ENCODE results near the gene TLE2.
"Not testable (repeated sequence)": the region's sequence is repeated elsewhere in the genome, so short reads cannot be mapped to it uniquely, and the experiment has no call there.

TLE2 gene

DNA sequence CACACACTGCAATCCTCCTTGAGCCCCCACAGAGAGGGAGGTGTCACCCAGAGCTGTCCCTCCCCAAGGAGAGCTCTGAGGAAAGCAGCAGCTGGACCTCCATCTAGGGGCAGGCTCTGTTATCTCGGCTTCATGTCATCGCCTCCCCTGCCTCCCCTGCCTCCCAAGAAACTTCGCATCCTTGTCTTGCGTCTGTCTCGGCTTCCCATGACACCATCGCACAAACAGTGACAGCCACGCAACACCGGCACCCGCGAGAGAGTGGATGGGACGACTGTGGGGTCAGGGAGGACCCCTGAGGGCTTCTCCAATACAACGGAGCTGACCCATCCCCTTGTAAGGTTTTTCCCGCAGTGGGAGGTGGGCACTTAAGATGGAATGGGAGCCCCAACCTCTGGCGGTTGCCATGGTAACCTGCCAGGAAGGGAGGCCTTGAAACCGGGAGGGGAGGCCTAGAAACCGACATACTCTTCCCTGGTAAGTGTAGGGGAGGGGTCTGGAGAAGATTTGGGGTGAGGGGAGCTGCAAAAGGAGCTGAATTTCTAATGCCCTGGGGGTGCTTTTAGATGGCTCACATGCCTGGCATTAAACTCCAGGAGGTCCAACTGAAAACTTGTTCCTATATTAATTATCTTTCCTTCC, 16.3 kb downstream of the TLE2 start:
- no peak for DNase-seq (ENCODE audit: low spot score)

DNA sequence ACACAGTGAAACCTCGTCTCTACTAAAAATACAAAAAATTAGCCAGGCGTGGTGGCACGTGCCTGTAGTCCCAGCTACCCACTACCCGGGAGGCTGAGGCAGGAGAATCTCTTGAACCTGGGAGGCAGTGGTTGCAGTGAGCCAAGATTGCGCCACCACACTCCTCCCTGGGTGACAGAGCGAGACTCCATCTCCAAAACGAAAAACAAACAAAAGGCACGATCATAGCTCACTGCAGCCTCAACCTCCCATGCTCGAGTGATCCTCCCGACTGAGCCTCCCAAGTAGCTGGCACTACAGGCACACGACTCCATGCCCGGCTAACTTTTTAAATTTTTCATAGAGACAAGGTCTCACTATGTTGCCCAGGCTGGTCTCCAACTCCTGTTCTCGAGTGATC, 17.0 kb downstream of the TLE2 start:
- not testable (repeated sequence) for DNase-seq (ENCODE audit: low spot score)

DNA sequence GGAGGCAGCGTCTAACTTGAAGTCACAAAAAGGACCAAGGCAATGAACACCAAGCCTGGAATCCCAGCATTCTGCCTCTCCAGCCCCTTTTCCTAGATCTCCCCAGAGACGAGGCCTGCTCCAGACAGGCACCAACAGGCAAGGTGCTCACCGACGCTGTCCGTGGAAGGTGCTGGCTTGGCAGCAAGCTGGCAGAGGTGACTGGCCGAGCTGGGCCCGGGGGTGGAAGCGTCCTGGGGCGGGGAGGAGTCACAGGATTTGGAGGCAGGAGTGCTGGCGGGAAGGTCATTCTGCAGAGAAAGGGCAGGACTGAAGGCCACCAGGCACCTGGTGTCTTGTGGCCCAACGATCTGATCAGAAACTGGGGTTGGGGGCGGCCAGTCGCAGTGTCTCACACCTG, 18.2 kb downstream of the TLE2 start:
- DNase-seq (ENCODE audit: low spot score): no peak

DNA sequence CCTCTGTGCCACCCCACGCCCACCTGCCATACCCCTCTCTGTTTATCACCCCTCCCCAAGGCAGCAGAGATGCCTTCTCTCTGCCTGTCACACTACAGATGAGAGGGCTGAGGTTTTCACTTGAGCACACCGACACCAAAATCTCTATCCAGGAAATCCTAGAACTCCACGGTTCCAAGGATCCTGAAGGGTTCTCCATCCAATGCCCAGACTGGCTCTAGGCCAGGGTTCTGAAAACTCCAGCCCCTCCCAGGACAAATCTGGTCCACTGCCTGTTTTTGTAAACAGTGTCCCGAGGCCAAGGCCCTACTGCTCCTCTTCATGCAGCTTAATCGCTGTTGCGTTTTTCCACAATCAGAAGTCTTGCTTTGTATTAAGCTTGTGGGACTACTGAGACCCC, 20.1 kb downstream of the TLE2 start:
- no peak for DNase-seq (ENCODE audit: low spot score)

DNA sequence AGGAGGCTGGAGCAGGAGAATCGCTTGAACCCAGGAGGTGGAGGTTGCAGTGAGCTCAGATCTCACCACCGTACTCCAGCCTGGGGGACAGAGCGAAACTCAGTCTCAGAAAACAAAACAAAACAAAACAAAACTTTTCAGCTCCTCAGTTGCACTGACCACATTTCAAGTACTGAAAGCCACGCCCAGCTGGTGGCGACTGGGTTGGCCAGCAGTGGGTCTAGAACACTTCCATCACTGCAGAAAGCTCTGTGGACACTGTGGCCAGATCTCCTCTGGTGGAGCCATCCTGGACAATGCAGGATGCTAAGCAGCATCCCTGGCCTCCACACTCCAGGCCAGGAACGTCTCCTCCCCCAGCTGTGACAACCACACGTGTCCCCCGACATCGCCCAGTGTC, 21.1 kb downstream of the TLE2 start:
- no peak for DNase-seq (ENCODE audit: low spot score)

DNA sequence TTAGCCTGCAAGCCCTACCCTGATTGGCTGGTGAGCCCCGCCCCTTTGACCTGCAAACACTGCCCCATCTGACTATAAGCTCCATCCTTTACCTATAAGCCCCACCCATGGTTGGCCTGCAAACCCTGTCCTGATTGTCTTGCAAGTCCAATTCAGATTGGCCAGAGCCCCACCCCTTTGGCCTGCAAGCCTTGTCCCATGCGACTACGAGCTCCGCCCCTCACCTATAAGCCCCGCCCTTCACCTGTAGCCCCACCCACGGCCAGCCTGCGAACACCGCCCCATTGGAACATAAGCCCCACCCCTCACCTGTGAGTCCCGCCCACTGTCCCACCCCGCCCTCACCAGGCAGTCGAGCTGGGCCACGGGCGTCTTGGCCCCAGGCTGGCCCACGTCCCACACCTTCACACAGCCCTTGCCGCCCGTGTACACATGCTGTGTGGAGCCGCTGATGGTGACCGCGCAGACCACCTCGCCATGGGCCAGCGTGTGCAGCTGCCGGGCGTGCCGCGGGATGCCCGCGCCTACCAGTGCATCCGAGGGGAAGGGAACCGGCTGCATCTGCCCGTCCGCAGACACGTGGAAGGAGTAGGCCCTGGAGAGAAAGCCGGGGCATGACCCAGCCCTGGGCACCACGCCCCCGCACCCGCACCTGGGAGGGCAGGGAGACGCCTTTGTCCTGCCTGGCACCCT, 22.9 kb downstream of the TLE2 start:
- DNase-seq (ENCODE audit: low spot score): no peak

DNA sequence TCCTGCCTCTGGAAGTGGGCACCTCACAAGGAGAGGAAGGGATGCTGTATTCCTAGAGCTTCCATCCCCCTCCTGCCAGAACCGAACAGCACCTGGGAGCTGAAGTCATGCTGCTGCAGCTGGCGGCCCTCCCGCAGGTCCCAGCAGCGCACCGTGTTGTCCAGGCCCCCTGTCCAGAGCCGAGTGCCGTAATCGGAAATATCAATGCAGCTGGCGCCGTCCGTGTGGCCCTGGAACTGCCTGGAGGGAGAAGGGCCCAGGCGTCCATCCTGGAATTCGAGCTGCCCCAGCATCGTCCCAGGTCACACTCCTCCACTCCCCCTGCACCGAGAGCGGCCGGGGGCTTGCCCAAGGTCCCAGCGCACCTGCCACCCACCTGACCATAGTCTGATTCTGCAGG, 23.7 kb downstream of the TLE2 start:
- no peak for DNase-seq (ENCODE audit: low spot score)

DNA sequence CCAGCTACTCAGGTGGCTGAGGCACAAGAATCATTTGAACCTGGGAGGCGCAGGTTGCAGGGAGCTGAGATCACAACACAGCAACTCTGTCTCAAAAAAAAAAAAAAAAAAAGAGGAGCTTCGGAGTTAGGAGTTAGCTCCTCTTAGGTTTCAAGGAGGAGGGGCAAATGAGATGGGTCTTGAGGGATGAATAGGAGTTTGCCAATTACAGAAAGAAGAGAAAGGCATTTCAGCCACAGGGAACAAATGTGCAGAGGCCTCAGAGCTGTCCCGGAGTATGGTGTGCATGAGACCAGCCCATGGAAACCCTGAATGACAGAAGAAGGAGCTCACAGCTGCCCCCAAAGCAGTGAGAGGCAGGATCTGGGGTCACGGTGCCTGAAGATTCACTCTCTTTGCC, 24.6 kb downstream of the TLE2 start:
- DNase-seq (ENCODE audit: low spot score): no peak

DNA sequence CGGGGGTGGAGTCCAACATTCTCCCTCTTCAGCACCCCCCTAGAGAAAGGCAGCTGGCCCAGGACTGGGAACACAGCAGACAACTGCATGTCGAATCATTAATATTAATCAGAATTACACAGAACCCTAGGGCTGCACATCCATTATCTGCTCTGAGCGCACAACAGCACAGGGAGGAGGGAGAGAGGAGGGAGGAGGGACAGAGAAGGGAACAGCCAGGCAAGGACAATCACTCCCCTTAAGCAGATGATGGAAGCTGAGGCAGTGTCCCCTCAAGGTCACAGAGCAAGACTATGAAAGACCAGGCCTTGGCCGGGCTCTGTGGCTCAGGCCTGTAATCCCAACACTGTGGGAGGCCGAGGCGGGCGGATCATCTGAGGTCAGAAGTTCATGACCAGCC, 26.0 kb downstream of the TLE2 start:
- no peak for DNase-seq (ENCODE audit: low spot score)

DNA sequence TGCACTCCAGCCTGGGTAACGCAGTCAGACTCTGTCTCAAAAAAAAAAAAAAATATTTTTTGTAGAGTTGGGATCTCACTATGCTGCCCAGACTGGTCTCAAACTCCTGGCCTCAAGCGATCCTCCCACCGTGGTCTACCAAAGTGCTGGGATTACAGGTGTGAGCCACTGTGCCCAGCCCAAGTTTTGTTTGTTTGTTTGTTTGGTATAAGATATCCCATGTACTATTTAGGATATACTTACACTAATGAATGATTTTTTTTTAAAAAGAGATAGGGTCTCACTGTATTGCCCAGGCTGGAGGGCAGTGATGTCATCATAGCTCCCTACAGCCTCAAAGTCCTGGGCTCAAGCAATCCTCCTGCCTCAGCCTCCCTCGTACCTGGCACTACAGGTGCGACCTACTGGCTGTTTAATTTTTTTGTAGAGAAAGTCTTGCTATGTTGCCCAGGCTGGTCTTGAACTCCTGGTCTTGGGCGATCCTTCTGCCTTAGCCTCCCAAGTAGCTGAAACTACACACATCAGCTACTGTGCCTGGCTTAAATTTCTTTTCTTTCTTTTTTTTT, 27.8 kb downstream of the TLE2 start:
- no peak for DNase-seq (ENCODE audit: low spot score)

DNA sequence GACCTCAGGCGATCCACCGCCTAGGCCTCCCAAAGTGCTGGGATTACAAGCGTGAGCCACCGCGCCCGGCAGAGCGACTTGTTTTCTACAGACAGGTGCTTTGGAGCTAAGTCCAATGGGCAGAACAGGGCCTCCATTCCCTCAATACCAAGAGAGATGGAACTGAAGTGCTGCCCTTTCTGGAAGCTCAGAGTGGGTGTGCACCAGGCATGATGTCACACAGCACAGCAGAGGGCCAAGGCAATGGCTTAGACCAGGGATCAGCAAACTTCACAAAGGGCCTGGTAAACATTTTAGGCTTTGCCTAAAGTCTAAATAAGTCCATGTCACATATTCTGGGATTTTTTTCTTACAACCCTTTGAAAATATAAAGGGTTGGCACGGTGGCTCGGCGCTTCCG, 30.4 kb downstream of the TLE2 start:
- no peak for DNase-seq (ENCODE audit: low spot score)

DNA sequence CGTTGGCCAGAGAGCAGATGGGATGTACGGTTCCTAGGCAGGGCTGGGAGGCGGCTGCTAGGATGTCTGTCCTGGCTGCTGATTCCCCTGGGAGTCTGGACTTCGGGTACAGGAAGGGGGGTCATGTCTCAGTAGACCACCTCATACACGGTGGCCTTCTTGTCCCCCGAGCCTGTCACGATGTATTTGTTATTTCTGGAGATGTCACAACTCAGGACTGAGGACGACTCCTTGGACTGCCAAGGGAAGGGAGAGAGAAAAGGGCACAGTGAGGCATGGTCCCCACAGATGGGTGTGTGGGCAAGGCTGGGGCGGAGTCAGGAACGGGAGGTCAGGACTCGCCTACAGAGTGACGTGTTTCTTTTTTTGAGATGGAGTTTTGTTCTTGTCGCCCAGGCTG, 31.4 kb downstream of the TLE2 start:
- DNase-seq (ENCODE audit: low spot score): no peak

DNA sequence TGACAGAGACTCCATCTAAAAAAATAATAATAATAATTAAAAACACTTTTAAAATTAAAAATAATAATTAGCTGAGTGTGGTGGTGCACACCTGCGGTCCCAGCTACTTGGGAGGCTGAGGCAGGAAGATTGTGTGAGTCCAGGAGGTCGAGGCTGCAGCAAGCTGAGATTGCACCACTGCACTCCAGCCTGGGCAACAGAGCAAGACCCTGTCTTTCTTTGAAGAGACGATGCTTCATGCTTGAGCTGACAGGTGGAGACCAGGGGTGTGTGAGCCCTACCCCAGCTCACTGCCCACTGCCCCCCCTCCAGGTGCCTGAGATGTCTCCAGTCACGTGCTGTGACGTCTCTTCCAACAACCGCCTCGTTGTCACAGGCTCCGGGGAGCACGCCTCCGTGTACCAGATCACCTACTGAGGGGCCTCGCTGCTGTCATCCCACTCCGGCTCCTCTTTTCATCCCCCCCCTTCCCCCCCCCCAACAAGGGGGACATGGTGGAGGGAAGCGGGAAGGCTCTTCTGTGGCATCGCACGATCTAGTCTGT, 34.4 kb downstream of the TLE2 start:
- no peak for DNase-seq (ENCODE audit: low spot score)

DNA sequence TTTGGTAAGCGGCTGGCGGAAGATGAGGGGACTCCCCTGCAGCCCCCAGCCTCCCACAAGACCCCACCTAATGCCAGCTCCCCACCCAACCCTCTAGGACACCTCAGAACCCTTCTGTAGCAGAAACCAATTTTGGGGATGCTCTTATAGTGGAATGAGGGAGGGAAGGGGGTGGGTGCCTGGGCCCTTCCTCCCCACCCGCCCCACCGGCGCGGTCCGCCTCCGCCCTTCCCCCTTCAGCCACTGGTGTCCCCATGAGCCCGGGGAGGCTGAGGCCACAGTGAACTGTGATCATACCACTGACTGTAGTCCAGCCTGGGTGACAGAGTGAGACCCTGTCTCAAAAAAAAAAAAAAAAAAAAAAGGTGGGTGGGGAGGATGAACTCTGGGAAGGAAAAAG, 35.5 kb downstream of the TLE2 start:
- DNase-seq (ENCODE audit: low spot score): no peak

DNA sequence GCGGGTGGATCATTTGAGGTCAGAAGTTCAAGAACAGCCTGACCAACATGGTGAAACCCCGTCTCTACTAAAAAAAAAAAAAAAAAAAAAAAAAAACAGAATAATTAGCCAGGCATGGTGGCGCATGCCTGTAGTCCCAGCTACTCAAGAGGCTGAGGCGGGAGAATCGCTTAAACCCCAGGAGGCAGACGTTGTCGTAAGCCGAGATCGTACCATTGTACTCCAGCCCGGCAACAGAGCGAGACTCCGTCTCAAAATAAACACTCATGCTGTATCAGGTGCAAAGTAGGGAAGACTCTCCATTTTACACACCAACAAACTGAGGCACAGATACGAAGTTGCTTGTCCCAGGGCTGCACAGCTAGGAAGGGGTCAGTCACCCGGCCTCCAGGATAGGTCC, 36.1 kb downstream of the TLE2 start:
- DNase-seq (ENCODE audit: low spot score): no peak

DNA sequence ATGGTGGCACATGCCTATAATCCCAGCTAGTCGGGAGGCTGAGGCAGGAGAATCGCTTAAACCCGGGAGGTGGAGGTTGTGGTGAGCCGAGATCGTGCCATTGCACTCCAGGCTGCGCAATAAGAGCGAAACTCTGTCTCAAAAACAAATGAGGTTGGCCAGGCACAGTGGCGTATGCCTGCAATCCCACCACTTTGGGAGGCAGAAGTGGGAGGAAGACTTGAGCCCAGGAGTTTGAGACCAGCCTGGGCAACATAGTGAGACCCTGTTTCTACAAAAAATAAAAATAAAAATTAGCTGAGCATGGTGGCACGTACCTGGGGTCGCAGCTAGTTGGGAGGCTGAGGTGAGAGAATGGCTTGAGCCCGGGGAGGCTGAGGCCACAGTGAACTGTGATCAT, 36.7 kb downstream of the TLE2 start:
- DNase-seq (ENCODE audit: low spot score): not testable (repeated sequence)

DNA sequence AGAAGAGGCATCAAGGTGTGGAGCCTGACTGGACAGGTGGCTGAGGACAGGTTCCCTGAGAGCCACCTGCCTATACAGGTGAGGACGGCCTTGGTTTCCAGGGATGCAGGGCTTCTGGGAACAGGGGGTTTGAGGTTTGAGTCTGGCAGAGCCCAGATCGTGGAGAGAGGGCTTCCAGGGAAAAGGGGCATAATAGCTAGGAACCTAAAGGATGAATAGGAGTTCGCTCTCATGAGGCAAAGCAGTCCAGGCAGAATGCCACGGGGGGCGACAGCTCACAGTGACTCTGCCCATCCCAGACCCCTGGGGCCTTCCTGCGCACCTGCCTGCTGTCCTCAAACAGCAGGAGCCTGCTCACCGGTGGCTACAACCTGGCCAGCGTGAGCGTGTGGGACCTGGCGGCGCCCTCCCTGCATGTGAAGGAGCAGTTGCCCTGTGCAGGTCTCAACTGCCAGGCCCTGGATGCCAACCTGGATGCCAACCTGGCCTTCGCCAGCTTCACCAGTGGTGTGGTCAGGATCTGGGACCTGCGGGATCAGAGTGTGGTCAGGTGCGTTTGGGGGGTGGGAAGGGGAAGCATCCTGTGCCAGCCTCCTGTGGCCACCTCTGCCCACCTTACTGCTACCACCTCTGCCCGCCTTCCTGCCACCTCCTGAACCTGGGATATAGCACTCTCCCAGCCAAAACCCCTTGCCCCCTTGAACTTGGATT, 39.7 kb downstream of the TLE2 start:
- no peak for DNase-seq (ENCODE audit: low spot score)

DNA sequence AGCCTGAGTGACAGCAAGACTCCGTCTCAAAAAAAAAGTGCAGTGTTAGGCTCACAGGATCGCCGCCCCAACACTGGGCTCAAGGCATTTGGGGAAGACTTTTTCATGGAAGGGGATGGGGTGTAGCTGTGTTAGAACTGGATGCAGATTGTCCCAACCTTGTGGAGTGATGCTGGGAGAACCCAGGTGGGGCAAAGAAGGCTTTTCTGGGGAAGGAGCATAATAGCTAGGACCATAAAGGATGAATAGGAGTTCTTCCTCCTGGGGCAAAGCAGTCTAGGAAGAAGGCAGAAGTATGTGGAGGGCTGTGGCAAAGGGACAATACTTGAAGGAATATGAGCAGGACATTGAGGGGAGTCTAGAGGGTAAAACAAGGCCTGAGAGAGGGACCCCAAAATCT, 40.5 kb downstream of the TLE2 start:
- DNase-seq (ENCODE audit: low spot score): no peak

DNA sequence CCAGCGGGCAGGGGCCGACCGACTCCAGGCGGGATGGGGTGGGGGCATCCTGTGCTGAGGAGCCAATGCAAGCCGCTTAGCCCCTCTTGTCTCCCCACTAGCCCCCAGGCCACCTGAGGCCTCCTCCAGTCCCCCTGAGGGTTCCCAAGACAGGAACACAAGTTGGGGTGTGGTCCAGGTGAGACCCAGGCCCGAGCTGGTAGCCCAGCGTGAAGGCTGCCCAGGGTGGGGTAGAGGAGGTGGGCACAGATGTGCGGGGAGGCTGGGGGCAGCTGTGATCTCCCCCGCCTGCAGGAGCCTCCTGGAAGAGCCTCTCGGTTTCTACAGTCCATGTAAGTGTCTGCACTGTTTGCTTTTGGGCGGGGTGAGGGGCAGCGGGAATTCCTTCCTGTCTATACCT, 41.3 kb downstream of the TLE2 start:
- DNase-seq (ENCODE audit: low spot score): no peak

DNA sequence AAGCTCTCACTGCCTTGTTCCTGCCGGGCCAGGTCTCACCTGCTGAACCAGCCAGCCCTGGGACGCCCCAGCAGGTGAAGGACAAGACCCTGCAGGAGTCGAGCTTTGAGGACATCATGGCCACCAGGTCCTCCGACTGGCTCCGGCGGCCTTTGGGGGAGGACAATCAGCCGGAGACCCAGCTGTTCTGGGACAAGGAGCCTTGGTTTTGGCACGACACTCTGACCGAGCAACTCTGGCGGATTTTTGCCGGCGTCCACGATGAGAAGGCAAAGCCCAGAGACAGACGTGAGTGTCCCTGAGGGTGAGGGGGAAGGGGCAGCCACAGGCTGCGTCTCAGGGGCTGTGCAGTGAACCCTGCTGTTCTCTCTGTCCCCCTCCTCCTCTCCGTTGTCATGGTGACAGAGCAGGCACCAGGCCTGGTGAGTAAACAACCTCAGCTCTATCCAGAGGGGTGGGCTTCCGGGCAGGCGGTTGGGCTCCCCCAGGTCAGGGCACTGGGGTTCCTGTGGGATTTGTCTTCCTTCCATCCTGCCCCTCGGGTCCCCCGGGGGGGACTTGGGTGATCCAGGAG, 42.0 kb downstream of the TLE2 start:
- no peak for DNase-seq (ENCODE audit: low spot score)

DNA sequence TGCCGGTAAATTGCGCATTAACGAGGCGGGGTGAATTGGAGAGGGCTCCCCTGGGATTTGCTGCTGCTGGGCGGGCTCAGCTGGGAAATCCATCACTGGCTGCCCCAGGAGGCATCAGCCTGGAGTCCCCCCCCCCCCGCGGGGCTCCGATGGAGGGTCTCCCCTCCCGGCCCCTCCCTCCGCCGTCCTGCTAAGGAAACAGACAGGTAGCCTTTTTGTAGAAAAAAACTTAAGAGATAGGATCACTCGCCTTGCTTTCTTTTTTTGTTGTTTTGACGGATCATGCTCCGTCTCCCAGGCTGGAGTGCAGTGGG, 44.9 kb downstream of the TLE2 start:
- DNase-seq (ENCODE audit: low spot score): no peak

DNA sequence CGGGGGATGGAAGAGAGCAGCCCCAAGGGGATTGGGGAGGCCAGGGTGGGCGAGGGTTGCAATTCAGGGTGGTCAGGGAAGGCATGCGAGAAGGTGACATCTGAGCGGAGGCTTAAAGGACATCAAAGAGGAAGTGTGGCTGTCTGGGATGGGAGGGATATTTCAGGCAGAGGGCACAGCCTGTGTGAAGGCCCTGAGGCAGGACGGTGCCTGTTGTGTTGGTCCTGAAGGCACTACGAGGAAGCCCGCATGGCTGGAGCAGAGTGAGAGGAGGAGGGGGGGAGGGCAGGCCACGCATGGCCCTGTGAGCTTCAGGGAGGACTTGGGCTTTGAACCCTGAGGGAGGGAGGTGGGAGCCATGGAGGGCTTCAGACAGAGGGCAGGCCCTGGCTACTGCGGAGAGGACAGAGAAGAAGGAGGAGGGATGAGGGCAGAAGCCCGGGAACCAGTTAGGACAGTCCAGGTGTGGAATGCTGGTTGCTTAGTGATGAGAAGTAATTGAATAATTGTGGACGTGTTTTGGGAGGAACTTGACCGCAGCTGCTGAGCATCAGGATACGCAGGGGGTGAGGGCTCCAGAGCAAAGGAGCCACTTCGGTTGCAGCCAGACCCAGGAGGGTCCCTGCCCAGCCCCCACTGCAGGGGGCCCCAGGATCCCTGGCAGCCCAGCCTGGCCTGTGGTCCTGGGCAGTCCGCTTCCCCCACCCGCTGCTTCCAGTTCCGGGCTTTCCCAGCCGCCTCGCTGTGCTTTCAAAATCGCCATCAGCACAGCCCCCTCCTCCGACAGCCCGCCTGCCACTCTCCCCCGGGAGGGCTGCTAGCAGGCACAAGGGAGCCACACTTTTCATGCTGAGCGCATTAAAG, 45.5 kb downstream of the TLE2 start:
- DNase-seq (ENCODE audit: low spot score): peak; percentile 67
